WI38 (cell line): ENCODE results near the gene HOMER1.

Experiments
- H3K4me3 ChIP-seq: 2 replicates; pipeline ENCODE4 v1.5.1; 2011; ENCODE audit warnings: low read depth, mild to moderate bottlenecking, control low read depth, low read length
- TF ChIP-seq, protein P1 (sequence below): IDR thresholded peaks from 2 replicates; pipeline ENCODE4 v1.5.1; 2012; ENCODE audit warnings: low read depth, mild to moderate bottlenecking, control low read depth, low read length

HOMER1 gene

DNA sequence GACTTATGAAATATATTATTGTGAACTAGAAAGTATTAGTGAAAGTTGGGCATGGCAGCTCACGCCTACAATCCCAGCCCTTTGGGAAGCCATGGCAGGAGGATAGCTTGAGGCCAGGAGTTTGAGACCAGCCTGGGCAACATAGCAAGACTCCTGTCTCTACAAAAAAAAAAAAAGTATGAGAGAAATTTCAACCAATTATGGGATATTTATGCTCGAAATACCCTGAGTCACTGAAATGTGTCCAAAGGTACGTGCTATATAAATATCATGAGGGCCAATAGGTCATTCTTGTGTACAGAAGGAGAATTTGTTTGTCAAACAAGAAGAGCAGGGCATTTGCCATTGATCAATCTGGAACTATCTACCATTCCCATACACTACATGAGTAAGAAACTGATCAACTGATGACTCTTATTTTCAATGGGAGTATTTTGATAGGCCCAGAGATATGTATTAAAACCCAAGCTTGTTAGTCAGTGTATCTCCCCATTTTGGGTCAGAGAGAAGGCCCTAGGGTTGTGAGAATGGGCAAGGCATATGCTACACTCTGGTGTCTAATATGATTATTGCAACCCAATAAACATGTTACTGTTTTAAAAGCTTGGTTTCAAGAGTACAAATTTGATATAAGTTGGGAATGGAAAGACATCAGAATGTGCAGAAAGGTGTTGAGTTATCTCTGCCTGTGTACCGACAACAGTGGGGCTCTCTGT is 21.7 kb upstream of the HOMER1 start:
- TF ChIP-seq, protein P1, sequence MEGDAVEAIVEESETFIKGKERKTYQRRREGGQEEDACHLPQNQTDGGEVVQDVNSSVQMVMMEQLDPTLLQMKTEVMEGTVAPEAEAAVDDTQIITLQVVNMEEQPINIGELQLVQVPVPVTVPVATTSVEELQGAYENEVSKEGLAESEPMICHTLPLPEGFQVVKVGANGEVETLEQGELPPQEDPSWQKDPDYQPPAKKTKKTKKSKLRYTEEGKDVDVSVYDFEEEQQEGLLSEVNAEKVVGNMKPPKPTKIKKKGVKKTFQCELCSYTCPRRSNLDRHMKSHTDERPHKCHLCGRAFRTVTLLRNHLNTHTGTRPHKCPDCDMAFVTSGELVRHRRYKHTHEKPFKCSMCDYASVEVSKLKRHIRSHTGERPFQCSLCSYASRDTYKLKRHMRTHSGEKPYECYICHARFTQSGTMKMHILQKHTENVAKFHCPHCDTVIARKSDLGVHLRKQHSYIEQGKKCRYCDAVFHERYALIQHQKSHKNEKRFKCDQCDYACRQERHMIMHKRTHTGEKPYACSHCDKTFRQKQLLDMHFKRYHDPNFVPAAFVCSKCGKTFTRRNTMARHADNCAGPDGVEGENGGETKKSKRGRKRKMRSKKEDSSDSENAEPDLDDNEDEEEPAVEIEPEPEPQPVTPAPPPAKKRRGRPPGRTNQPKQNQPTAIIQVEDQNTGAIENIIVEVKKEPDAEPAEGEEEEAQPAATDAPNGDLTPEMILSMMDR, result no peak
- no peak overlapping the region for H3K4me3 ChIP-seq

- TF ChIP-seq, protein P1, result no peak
- no peak overlapping the region for H3K4me3 ChIP-seq
Measured at GRCh38 chr5:79529110-79529509, 15.2 kb upstream of the HOMER1 start.

GRCh38 chr5:79527431-79527830 is 13.5 kb upstream of the HOMER1 start:
- TF ChIP-seq, protein P1, result no peak
- no peak overlapping the region for H3K4me3 ChIP-seq

DNA sequence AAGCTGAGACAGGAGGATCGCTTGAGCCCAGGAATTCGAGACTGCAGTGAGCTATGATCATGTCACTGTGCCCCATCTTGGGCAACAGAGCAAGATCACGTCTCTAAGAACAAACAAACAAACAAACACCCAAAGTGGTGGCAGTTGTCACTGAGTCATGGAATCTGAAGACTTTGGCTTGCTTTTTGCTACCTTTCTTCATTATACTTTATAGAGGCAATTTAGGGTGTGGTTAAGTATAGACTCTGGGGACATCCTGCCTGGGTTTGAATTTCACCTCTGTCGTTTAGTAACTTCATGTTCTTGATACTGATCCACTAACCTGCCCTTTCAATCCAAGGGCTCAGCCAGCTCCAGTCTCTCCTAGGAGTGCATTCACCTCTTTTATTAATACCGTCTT is 13.0 kb upstream of the HOMER1 start:
- TF ChIP-seq, protein P1, result no peak
- H3K4me3 ChIP-seq, result no peak overlapping the region

DNA sequence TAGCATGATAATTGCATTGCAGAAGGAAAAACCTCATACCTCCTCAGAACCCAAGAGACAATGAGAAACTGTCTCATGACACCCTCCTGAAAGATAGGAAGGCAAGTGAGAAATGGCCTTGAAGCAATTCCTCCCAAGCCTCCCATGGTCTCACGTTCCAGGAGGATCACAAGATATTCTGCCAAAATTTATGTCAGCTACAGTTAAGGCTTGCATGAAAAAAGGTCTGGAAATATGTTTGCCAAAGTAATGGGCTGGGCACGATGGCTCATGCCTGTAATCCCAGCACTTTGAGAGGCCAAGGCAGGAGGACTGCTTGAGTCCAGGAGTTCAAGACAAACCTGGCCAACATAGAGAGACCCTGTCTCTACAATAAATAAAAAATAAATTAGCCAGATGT is 12.6 kb upstream of the HOMER1 start:
- TF ChIP-seq, protein P1, result no peak
- no peak overlapping the region for H3K4me3 ChIP-seq

GRCh38 chr5:79521156-79521555 is 7.2 kb upstream of the HOMER1 start:
- TF ChIP-seq, protein P1, result no peak

GRCh38 chr5:79518718-79519117 is 4.8 kb upstream of the HOMER1 start:
- no peak overlapping the region for H3K4me3 ChIP-seq
- TF ChIP-seq, protein P1, result no peak

More at GRCh38 chr5:79521156-79521555, 7.2 kb upstream of the HOMER1 start:
- no peak overlapping the region for H3K4me3 ChIP-seq
